ENCODE data around the gene DRC7.
"Not testable (repeated sequence)": the region's sequence is repeated elsewhere in the genome, so short reads cannot be mapped to it uniquely, and the experiment has no call there.

DRC7 gene

GRCh38 chr16:57693550-57693949 is 1.1 kb upstream of the DRC7 start:
- DNase-seq (ENCODE audit: low read depth in 2 of 2): no peak

- no peak for DNase-seq (ENCODE audit: low read depth in 2 of 2)
Observed at GRCh38 chr16:57694231-57694724, 328 bp upstream of the DRC7 start.

GRCh38 chr16:57695680-57696069 is 1.1 kb downstream of the DRC7 start:
- no peak for DNase-seq (ENCODE audit: low read depth in 2 of 2)

- DNase-seq (ENCODE audit: low read depth in 2 of 2): no peak
Observed at GRCh38 chr16:57696240-57696639, 1.6 kb downstream of the DRC7 start.

GRCh38 chr16:57697896-57698537 is 3.4 kb downstream of the DRC7 start:
- no peak for DNase-seq (ENCODE audit: low read depth in 2 of 2)

- no peak for DNase-seq (ENCODE audit: low read depth in 2 of 2)
Observed at GRCh38 chr16:57698812-57699405, 4.3 kb downstream of the DRC7 start.

- no peak for DNase-seq (ENCODE audit: low read depth in 2 of 2)
Observed at GRCh38 chr16:57699481-57699880, 4.9 kb downstream of the DRC7 start.

GRCh38 chr16:57699899-57700298 is 5.3 kb downstream of the DRC7 start:
- no peak for DNase-seq (ENCODE audit: low read depth in 2 of 2)

- no peak for DNase-seq (ENCODE audit: low read depth in 2 of 2)
Observed at GRCh38 chr16:57700781-57701551, 6.4 kb downstream of the DRC7 start.

- no peak for DNase-seq (ENCODE audit: low read depth in 2 of 2)
Observed at GRCh38 chr16:57701759-57702371, 7.3 kb downstream of the DRC7 start.

GRCh38 chr16:57703416-57704010 is 8.9 kb downstream of the DRC7 start:
- DNase-seq (ENCODE audit: low read depth in 2 of 2): no peak

- DNase-seq (ENCODE audit: low read depth in 2 of 2): no peak
Observed at GRCh38 chr16:57704011-57704904, 9.7 kb downstream of the DRC7 start.

- no peak for DNase-seq (ENCODE audit: low read depth in 2 of 2)
Observed at GRCh38 chr16:57704905-57705852, 10.6 kb downstream of the DRC7 start.

- no peak for DNase-seq (ENCODE audit: low read depth in 2 of 2)
Observed at GRCh38 chr16:57706717-57707116, 12.1 kb downstream of the DRC7 start.

GRCh38 chr16:57707331-57707730 is 12.7 kb downstream of the DRC7 start:
- no peak for DNase-seq (ENCODE audit: low read depth in 2 of 2)

GRCh38 chr16:57708168-57708567 is 13.6 kb downstream of the DRC7 start:
- no peak for DNase-seq (ENCODE audit: low read depth in 2 of 2)

- no peak for DNase-seq (ENCODE audit: low read depth in 2 of 2)
Observed at GRCh38 chr16:57709663-57710062, 15.1 kb downstream of the DRC7 start.

- no peak for DNase-seq (ENCODE audit: low read depth in 2 of 2)
Observed at GRCh38 chr16:57711346-57711745, 16.7 kb downstream of the DRC7 start.

- DNase-seq (ENCODE audit: low read depth in 2 of 2): no peak
Observed at GRCh38 chr16:57711993-57712392, 17.4 kb downstream of the DRC7 start.

- DNase-seq (ENCODE audit: low read depth in 2 of 2): not testable (repeated sequence)
Observed at GRCh38 chr16:57712569-57712968, 18.0 kb downstream of the DRC7 start.

Data from stimulated activated CD8-positive, alpha-beta memory T cell treated with anti-CD3 and anti-CD28 coated beads, Interleukin-2, amount 100 ng/mL, for 48 hours (primary cell).